Neuronal stem cell (in vitro differentiated cells): ENCODE results near the gene PNPLA7.

Experiments
- DNase-seq: peaks from one replicate; pipeline ENCODE4 v3.0.0-alpha.2; 2013; ENCODE audit warnings: low spot score
- H2AFZ ChIP-seq: one replicate; pipeline ENCODE4 v1.6.1; 2013; ENCODE audit warnings: mild to moderate bottlenecking, low read length, inconsistent platforms
- H2AK5ac ChIP-seq: 2 replicates; pipeline ENCODE4 v1.6.1; 2013; ENCODE audit warnings: low read depth, mild to moderate bottlenecking, inconsistent platforms, low read length, moderate library complexity, mixed read lengths
- H2BK120ac ChIP-seq: 2 replicates; pipeline ENCODE4 v1.6.1; 2013; ENCODE audit warnings: low read depth, mild to moderate bottlenecking, inconsistent platforms, low read length, moderate library complexity, mixed read lengths
- H2BK12ac ChIP-seq: one replicate; pipeline ENCODE4 v1.6.1; 2013; ENCODE audit warnings: low read length, inconsistent platforms
- H2BK15ac ChIP-seq: 2 replicates; pipeline ENCODE4 v1.6.1; 2013; ENCODE audit warnings: mild to moderate bottlenecking, low read length, inconsistent platforms, mixed read lengths
- H2BK5ac ChIP-seq: one replicate; pipeline ENCODE4 v1.6.1; 2013; ENCODE audit warnings: inconsistent platforms, mild to moderate bottlenecking, low read length, moderate library complexity
- H3K14ac ChIP-seq: one replicate; pipeline ENCODE4 v1.6.1; 2013; ENCODE audit warnings: low read length, inconsistent platforms
- H3K18ac ChIP-seq: 2 replicates; pipeline ENCODE4 v1.6.1; 2013; ENCODE audit warnings: low read length, inconsistent platforms
- H3K23ac ChIP-seq: 2 replicates; pipeline ENCODE4 v1.6.1; 2013; ENCODE audit warnings: low read depth, mild to moderate bottlenecking, mixed read lengths, low read length, inconsistent platforms; ENCODE audit not compliant: poor library complexity
- H3K27ac ChIP-seq: replicated peaks from 3 replicates; pipeline ENCODE4 v1.5.1; 2013; ENCODE audit warnings: low read length, inconsistent platforms
- H3K27me3 ChIP-seq, 3 experiments: 2 replicates each; pipeline ENCODE4 v1.6.1; 2013; ENCODE audit warnings: low read length in 3 of 3, mild to moderate bottlenecking in 2 of 3, inconsistent platforms in 1 of 3, low read depth in 1 of 3, mixed read lengths in 1 of 3, moderate library complexity in 1 of 3; ENCODE audit not compliant: control insufficient read depth in 3 of 3, insufficient read depth in 3 of 3
- H3K36me3 ChIP-seq, 2 donors: replicated peaks in 1 of 2; 2 replicates each; pipeline ENCODE4 v1.6.1; 2013; ENCODE audit warnings: low read length in 2 of 2; ENCODE audit not compliant: control insufficient read depth in 2 of 2, insufficient read depth in 2 of 2
- H3K4ac ChIP-seq: 2 replicates; pipeline ENCODE4 v1.6.1; 2013; ENCODE audit warnings: inconsistent platforms, mild to moderate bottlenecking, low read length, moderate library complexity
- H3K4me1 ChIP-seq, 2 donors: 1 replicate in 1 of 2; 2 replicates in 1 of 2; pipeline ENCODE4 v1.6.1; 2013; ENCODE audit warnings: low read length in 2 of 2, low read depth in 1 of 2; ENCODE audit not compliant: control insufficient read depth in 2 of 2, insufficient read depth in 1 of 2
- H3K4me2 ChIP-seq: one replicate; pipeline ENCODE4 v1.6.1; 2013; ENCODE audit warnings: mild to moderate bottlenecking, low read length, inconsistent platforms; ENCODE audit not compliant: insufficient read depth, poor library complexity, severe bottlenecking
- H3K4me3 ChIP-seq, 2 donors: 2 replicates each; pipeline ENCODE4 v1.5.1; 2013; ENCODE audit warnings: low read length in 2 of 2, mild to moderate bottlenecking in 2 of 2, inconsistent platforms in 1 of 2, moderate library complexity in 1 of 2
- H3K79me1 ChIP-seq: one replicate; pipeline ENCODE4 v1.6.1; 2013; ENCODE audit warnings: low read depth, mild to moderate bottlenecking, inconsistent platforms, low read length, moderate library complexity
- H3K9ac ChIP-seq: one replicate; pipeline ENCODE4 v1.6.1; 2013; ENCODE audit warnings: mild to moderate bottlenecking, low read depth, low read length, inconsistent platforms; ENCODE audit not compliant: poor library complexity
- H3K9me3 ChIP-seq, 2 donors: replicated peaks in 1 of 2; 2 replicates each; pipeline versions ENCODE3 to v1.6.1; 2013; ENCODE audit warnings: low read length in 2 of 2, mild to moderate bottlenecking in 2 of 2, inconsistent platforms in 1 of 2, low read depth in 1 of 2, mixed read lengths in 1 of 2, moderate library complexity in 1 of 2; ENCODE audit not compliant: control insufficient read depth in 2 of 2, insufficient read depth in 1 of 2
- H4K8ac ChIP-seq: one replicate; pipeline ENCODE4 v1.6.1; 2013; ENCODE audit warnings: low read depth, mild to moderate bottlenecking, inconsistent platforms, low read length, moderate library complexity
- H4K91ac ChIP-seq: one replicate; pipeline ENCODE4 v1.6.1; 2013; ENCODE audit warnings: low read length, low read depth, mild to moderate bottlenecking, inconsistent platforms; ENCODE audit not compliant: poor library complexity
- WGBS, 2 donors: extraction: QIAGEN DNeasy Blood & Tissue Kit; methylation state at CpG; one replicate each; pipeline ENCODE4 v1.1.7; 2013; ENCODE audit warnings: missing lambda C conversion rate in 2 of 2, mixed read lengths in 1 of 2; ENCODE audit not compliant: insufficient read length in 2 of 2, insufficient replicate concordance in 1 of 2; ENCODE audit errors: extremely low coverage in 2 of 2; 5-methylcytosine and 5-hydroxymethylcytosine counted together

The PNPLA7 gene

GRCh38 chr9:137447722-137448601, 102.2 kb downstream of the PNPLA7 start:
- H3K23ac ChIP-seq, result no peak overlapping the region
- H3K9ac ChIP-seq, result no peak overlapping the region
- H4K8ac ChIP-seq, result no peak overlapping the region
- H2BK120ac ChIP-seq, result no peak overlapping the region
- H3K14ac ChIP-seq, result no peak overlapping the region
- no peak overlapping the region for H3K4me2 ChIP-seq
- H3K27ac ChIP-seq, result no peak overlapping the region
- no peak overlapping the region for H3K4me3 ChIP-seq
- H4K91ac ChIP-seq, result no peak overlapping the region
- H3K36me3 ChIP-seq, result peaks cover 14 to 25% of the 10 kb centered on the region in 2 donors
- no peak overlapping the region for H3K18ac ChIP-seq
- no CpG with 5 or more reads among the region's 27 CpGs for WGBS, 2 donors
- no peak overlapping the region for H2AFZ ChIP-seq
- H3K79me1 ChIP-seq, result peaks cover 5% of the 10 kb centered on the region
- H2BK15ac ChIP-seq, result no peak overlapping the region
- H2BK5ac ChIP-seq, result peak overlapping the region; percentile 53
- no peak overlapping the region for H2AK5ac ChIP-seq
- DNase-seq, result no peak
- no peak overlapping the region for H3K4ac ChIP-seq
- peak overlapping the region; percentile 41 for H2BK12ac ChIP-seq
- H3K27me3 ChIP-seq, result no peaks in the 10 kb centered on the region
- peaks cover under 1 to 5% of the 10 kb centered on the region in 2 donors for H3K4me1 ChIP-seq
- no peaks in the 10 kb centered on the region for H3K9me3 ChIP-seq

GRCh38 chr9:137446851-137447471, 103.2 kb downstream of the PNPLA7 start:
- DNase-seq, result no peak
- Histone ChIP-seq H3K9ac (no peak overlapping the region), H4K8ac (no peak overlapping the region), H2AK5ac (peak overlapping the region; percentile 28), H3K79me1 (no peaks in the 10 kb centered on the region), H2AFZ (no peak overlapping the region), H3K23ac (peak overlapping the region; percentile 55), H2BK5ac (peak overlapping the region; percentile 53), H3K27ac (no peak overlapping the region), H2BK120ac (no peak overlapping the region), H2BK12ac (no peak overlapping the region), H3K36me3 (peaks cover 9 to 17% of the 10 kb centered on the region in 2 donors), H3K4ac (no peak overlapping the region), H3K14ac (no peak overlapping the region), H3K4me3 (peak overlapping the region in 1 of 2 donors; percentile 16), H3K9me3 (no peaks in the 10 kb centered on the region), H3K18ac (no peak overlapping the region), H2BK15ac (no peak overlapping the region), H3K27me3 (peaks cover 0 to 5% (median 3%) of the 10 kb centered on the region in 3 experiments), H4K91ac (no peak overlapping the region), H3K4me1 (peaks cover under 1 to 6% of the 10 kb centered on the region in 2 donors), H3K4me2 (no peak overlapping the region)
- no CpG with 5 or more reads among the region's 21 CpGs for WGBS, 2 donors

GRCh38 chr9:137445930-137446431, 104.2 kb downstream of the PNPLA7 start:
- WGBS, 2 donors, result no CpG with 5 or more reads among the region's 19 CpGs
- Histone ChIP-seq H2BK5ac (no peak overlapping the region), H2BK120ac (no peak overlapping the region), H3K18ac (peak overlapping the region; percentile 84), H3K9ac (no peak overlapping the region), H3K9me3 (no peaks in the 10 kb centered on the region), H3K4ac (no peak overlapping the region), H3K79me1 (no peaks in the 10 kb centered on the region), H3K23ac (no peak overlapping the region), H2BK15ac (peak overlapping the region; percentile 60), H2BK12ac (no peak overlapping the region), H3K36me3 (peaks cover 9 to 17% of the 10 kb centered on the region in 2 donors), H3K14ac (no peak overlapping the region), H4K91ac (no peak overlapping the region), H2AK5ac (peak overlapping the region; percentile 4), H3K4me2 (no peak overlapping the region), H4K8ac (no peak overlapping the region), H3K27me3 (peaks cover 0 to 6% (median 4%) of the 10 kb centered on the region in 3 experiments), H2AFZ (no peak overlapping the region), H3K4me1 (peaks cover 2 to 8% of the 10 kb centered on the region in 2 donors), H3K4me3 (no peak overlapping the region), H3K27ac (no peak overlapping the region)
- DNase-seq, result no peak
